Ishikawa (cell line): ENCODE data around the gene FGD5.

Experiments used
- CEBPB ChIP-seq: IDR thresholded peaks from 2 replicates; pipeline ENCODE4 v1.6.1; 2012
- CREB1 ChIP-seq: IDR thresholded peaks from 2 replicates; pipeline ENCODE4 v1.6.1; 2012; ENCODE audit warnings: low read depth
- EGR1 ChIP-seq: IDR thresholded peaks from 2 replicates; pipeline ENCODE4 v1.6.1; 2012
- FOXM1 ChIP-seq: IDR thresholded peaks from 2 replicates; pipeline ENCODE4 v1.6.1; 2012; ENCODE audit warnings: low read depth, borderline replicate concordance
- TAF1 ChIP-seq: IDR thresholded peaks from 2 replicates; pipeline ENCODE4 v1.6.1; 2012; ENCODE audit warnings: low read depth, mild to moderate bottlenecking
- TF ChIP-seq, protein P1 (sequence below): IDR thresholded peaks from 2 replicates; pipeline ENCODE4 v1.6.1; 2012; ENCODE audit warnings: low read depth, mild to moderate bottlenecking
- TF ChIP-seq, protein P2 (sequence below): IDR thresholded peaks from 2 replicates; pipeline ENCODE4 v1.6.1; 2012

DNA sequence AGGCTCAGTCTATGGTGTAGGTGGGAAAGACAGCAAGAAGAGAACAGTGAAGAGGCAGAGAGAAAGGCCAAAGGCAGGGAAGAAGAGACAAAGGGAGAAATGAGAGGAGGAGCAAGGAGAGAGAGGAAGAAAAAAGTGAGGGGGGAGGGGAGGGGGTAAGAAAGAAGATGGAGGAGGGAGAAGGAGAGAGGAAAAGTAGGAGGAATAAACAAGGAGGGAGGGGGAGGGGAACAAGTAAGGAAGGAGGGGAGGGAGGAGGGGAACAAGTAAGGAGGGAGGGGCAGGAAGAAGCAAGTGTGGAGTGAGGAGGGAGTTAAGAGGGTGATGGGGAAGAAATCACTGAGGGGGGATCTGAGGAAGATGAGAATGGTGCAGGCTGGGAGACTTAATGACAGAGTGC is 45.5 kb upstream of the FGD5 start:
- TF ChIP-seq CREB1 (no peak), TAF1 (no peak), EGR1 (no peak), CEBPB (no peak), FOXM1 (no peak)
- TF ChIP-seq, protein P1, sequence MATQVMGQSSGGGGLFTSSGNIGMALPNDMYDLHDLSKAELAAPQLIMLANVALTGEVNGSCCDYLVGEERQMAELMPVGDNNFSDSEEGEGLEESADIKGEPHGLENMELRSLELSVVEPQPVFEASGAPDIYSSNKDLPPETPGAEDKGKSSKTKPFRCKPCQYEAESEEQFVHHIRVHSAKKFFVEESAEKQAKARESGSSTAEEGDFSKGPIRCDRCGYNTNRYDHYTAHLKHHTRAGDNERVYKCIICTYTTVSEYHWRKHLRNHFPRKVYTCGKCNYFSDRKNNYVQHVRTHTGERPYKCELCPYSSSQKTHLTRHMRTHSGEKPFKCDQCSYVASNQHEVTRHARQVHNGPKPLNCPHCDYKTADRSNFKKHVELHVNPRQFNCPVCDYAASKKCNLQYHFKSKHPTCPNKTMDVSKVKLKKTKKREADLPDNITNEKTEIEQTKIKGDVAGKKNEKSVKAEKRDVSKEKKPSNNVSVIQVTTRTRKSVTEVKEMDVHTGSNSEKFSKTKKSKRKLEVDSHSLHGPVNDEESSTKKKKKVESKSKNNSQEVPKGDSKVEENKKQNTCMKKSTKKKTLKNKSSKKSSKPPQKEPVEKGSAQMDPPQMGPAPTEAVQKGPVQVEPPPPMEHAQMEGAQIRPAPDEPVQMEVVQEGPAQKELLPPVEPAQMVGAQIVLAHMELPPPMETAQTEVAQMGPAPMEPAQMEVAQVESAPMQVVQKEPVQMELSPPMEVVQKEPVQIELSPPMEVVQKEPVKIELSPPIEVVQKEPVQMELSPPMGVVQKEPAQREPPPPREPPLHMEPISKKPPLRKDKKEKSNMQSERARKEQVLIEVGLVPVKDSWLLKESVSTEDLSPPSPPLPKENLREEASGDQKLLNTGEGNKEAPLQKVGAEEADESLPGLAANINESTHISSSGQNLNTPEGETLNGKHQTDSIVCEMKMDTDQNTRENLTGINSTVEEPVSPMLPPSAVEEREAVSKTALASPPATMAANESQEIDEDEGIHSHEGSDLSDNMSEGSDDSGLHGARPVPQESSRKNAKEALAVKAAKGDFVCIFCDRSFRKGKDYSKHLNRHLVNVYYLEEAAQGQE, result no peak
- TF ChIP-seq, protein P2, sequence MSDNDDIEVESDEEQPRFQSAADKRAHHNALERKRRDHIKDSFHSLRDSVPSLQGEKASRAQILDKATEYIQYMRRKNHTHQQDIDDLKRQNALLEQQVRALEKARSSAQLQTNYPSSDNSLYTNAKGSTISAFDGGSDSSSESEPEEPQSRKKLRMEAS, result no peak
